Activated CD4-positive, alpha-beta T cell treated with anti-CD3 and anti-CD28 coated beads for 36 hours (primary cell): ENCODE results near the gene EMID1. TPM values are rescaled to one million over a fixed set of nuclear protein-coding genes. Genes with fewer than 3 reads are reported as not detected.
"Not testable (repeated sequence)": the region's sequence is repeated elsewhere in the genome, so short reads cannot be mapped to it uniquely, and the experiment has no call there.

Source experiments
- ATAC-seq: fragments of 200-7000 bp; cut with Tn5 transposase; one replicate; pipeline ENCODE4 v1.10.0; 2021; ENCODE audit warnings: mild to moderate bottlenecking, moderate library complexity
- CTCF ChIA-PET: fragments of 350-600 bp; sonication (Branson Sonifier 250); formaldehyde crosslinking; loops from one replicate; lab custom pipeline; 2021; ENCODE audit warnings: antibody characterized with exemption; lab: Charles Lee
- POLR2A ChIA-PET: fragments of 350-600 bp; sonication (Branson Sonifier 250); formaldehyde crosslinking; loops from one replicate; lab custom pipeline; 2021; ENCODE audit warnings: antibody characterized with exemption, inconsistent platforms; lab: Charles Lee
- DNase-seq: peaks from one replicate; pipeline ENCODE4 v3.0.0-alpha.2; 2020
- H3K27ac Mint-ChIP-seq: one replicate; pipeline ENCODE4 v1.8.0; 2021; ENCODE audit warnings: mixed read lengths
- H3K27me3 Mint-ChIP-seq: one replicate; pipeline ENCODE4 v1.8.0; 2021; ENCODE audit warnings: mixed read lengths
- H3K36me3 Mint-ChIP-seq: one replicate; pipeline ENCODE4 v1.8.0; 2021; ENCODE audit warnings: low read depth, mixed read lengths
- H3K4me1 Mint-ChIP-seq: one replicate; pipeline ENCODE4 v1.8.0; 2021; ENCODE audit warnings: mixed read lengths
- H3K4me3 Mint-ChIP-seq: one replicate; pipeline ENCODE4 v1.8.0; 2021; ENCODE audit warnings: mild to moderate bottlenecking, moderate library complexity, mixed read lengths
- H3K9me3 Mint-ChIP-seq: one replicate; pipeline ENCODE4 v1.8.0; 2021; ENCODE audit warnings: low read depth, mixed read lengths
- intact Hi-C, 2 experiments: fragments of 100-400 bp; cut with DNase I in 1 of 2; cut with micrococcal nuclease in 1 of 2; formaldehyde crosslinking; loops; one replicate each; pipeline versions ENCODE4 v1.14.2 to v1.15.1; 2022 to 2024; cut with DNase I, micrococcal nuclease
- total RNA-seq, 2 experiments: library from RNA; stranded (reverse); gene quantifications; one replicate each; pipeline ENCODE4 v1.2.3, GENCODE V29; 2021

The EMID1 gene
- total RNA-seq, 2 experiments from 2014 or later = not detected

- DNase-seq = peak; percentile 81
- no peaks in the 10 kb centered on the region for H3K4me1 Mint-ChIP-seq
- intact Hi-C loops = loop anchor here (1.0 to 2.0 kb wide), 5 partner anchors 92 to 646 kb away; no protein-coding TSS in a partner anchor
Observed at GRCh38 chr22:29245626-29246385, 40.1 kb downstream of the EMID1 start.

GRCh38 chr22:29247891-29248290 lies 42.2 kb downstream of the EMID1 start:
- H3K27me3 Mint-ChIP-seq, H3K36me3 Mint-ChIP-seq, H3K27ac Mint-ChIP-seq, DNase-seq, intact Hi-C loops, ATAC-seq, H3K4me3 Mint-ChIP-seq, H3K9me3 Mint-ChIP-seq, H3K4me1 Mint-ChIP-seq: not testable (repeated sequence)
- ChIA-PET POLR2A (interaction anchor here (0.6 kb wide), 1 partner anchor 733 kb away, joined by 3 read pairs; no protein-coding TSS in a partner anchor), CTCF (interaction anchor here (0.6 to 0.9 kb wide), 4 partner anchors 15 to 180 kb away, joined by 3 to 4 read pairs (median 3); partner anchors contain the start of gene KREMEN1)

More at GRCh38 chr22:29245626-29246385, 40.1 kb downstream of the EMID1 start:
- ChIA-PET CTCF (interaction anchor here (0.6 to 2.3 kb wide), 32 partner anchors 9 to 1252 kb away, joined by 3 to 19 read pairs (median 3); partner anchors contain the start of genes EMID1 and EWSR1), POLR2A (interaction anchor here (0.6 kb wide), 1 partner anchor 33 kb away, joined by 3 read pairs; no protein-coding TSS in a partner anchor)
- Mint-ChIP-seq H3K27ac (no peak overlapping the region), H3K27me3 (peaks cover 7% of the 10 kb centered on the region), H3K36me3 (no peaks in the 10 kb centered on the region), H3K4me3 (no peak overlapping the region), H3K9me3 (no peaks in the 10 kb centered on the region)
- ATAC-seq = peak; percentile 94

GRCh38 chr22:29251265-29251664 lies 45.6 kb downstream of the EMID1 start:
- Mint-ChIP-seq H3K9me3 (no peaks in the 10 kb centered on the region), H3K27me3 (no peaks in the 10 kb centered on the region), H3K4me1 (no peaks in the 10 kb centered on the region), H3K27ac (no peak overlapping the region), H3K36me3 (no peaks in the 10 kb centered on the region), H3K4me3 (no peak overlapping the region)
- CTCF ChIA-PET = interaction anchor here (0.7 to 1.3 kb wide), 2 partner anchors 97 to 179 kb away, joined by 3 to 4 read pairs; no protein-coding TSS in a partner anchor
- DNase-seq (no peak), ATAC-seq (no peak)
- POLR2A ChIA-PET = no interaction called here
- intact Hi-C loops = no loop called here

- ATAC-seq (no peak), DNase-seq (no peak)
- Mint-ChIP-seq H3K9me3 (no peaks in the 10 kb centered on the region), H3K27me3 (no peaks in the 10 kb centered on the region), H3K4me1 (no peaks in the 10 kb centered on the region), H3K36me3 (no peaks in the 10 kb centered on the region), H3K27ac (no peak overlapping the region), H3K4me3 (no peak overlapping the region)
- intact Hi-C loops = no loop called here
- ChIA-PET POLR2A (no interaction called here), CTCF (interaction anchor here (1.3 kb wide), 1 partner anchor 98 kb away, joined by 4 read pairs; no protein-coding TSS in a partner anchor)
Observed at GRCh38 chr22:29251981-29252911, 46.5 kb downstream of the EMID1 start.

- Mint-ChIP-seq H3K4me1 (no peaks in the 10 kb centered on the region), H3K27me3 (no peaks in the 10 kb centered on the region), H3K27ac (no peak overlapping the region), H3K9me3 (no peaks in the 10 kb centered on the region), H3K4me3 (no peak overlapping the region), H3K36me3 (no peaks in the 10 kb centered on the region)
- ChIA-PET POLR2A (no interaction called here), CTCF (interaction anchor here (2.0 kb wide), 1 partner anchor 8 kb away, joined by 10 read pairs; no protein-coding TSS in a partner anchor)
- DNase-seq = no peak
- intact Hi-C loops = no loop called here
- no peak for ATAC-seq
Observed at GRCh38 chr22:29253561-29254285, 48.0 kb downstream of the EMID1 start.

GRCh38 chr22:29254286-29254660 lies 48.6 kb downstream of the EMID1 start:
- no peak overlapping the region for H3K27ac Mint-ChIP-seq
- H3K4me3 Mint-ChIP-seq = no peak overlapping the region
- H3K36me3 Mint-ChIP-seq = no peaks in the 10 kb centered on the region
- DNase-seq = no peak
- ATAC-seq = no peak
- H3K4me1 Mint-ChIP-seq = no peaks in the 10 kb centered on the region
- intact Hi-C loops = no loop called here
- ChIA-PET POLR2A (no interaction called here), CTCF (interaction anchor here (2.0 kb wide), 1 partner anchor 9 kb away, joined by 10 read pairs; no protein-coding TSS in a partner anchor)
- H3K9me3 Mint-ChIP-seq = no peaks in the 10 kb centered on the region
- H3K27me3 Mint-ChIP-seq = no peaks in the 10 kb centered on the region

GRCh38 chr22:29255064-29255621 lies 49.4 kb downstream of the EMID1 start:
- intact Hi-C loops = no loop called here
- H3K4me3 Mint-ChIP-seq = no peak overlapping the region
- POLR2A ChIA-PET = interaction anchor here (0.9 kb wide), 1 partner anchor 433 kb away, joined by 4 read pairs; no protein-coding TSS in a partner anchor
- no peaks in the 10 kb centered on the region for H3K27me3 Mint-ChIP-seq
- H3K9me3 Mint-ChIP-seq = no peaks in the 10 kb centered on the region
- H3K4me1 Mint-ChIP-seq = no peaks in the 10 kb centered on the region
- DNase-seq = no peak
- H3K36me3 Mint-ChIP-seq = no peaks in the 10 kb centered on the region
- no peak overlapping the region for H3K27ac Mint-ChIP-seq
- CTCF ChIA-PET = interaction anchor here (2.0 kb wide), 1 partner anchor 10 kb away, joined by 10 read pairs; no protein-coding TSS in a partner anchor
- no peak for ATAC-seq

- ChIA-PET CTCF (interaction anchor here (1.5 kb wide), 1 partner anchor 11 kb away, joined by 4 read pairs; no protein-coding TSS in a partner anchor), POLR2A (interaction anchor here (0.7 kb wide), 1 partner anchor 428 kb away, joined by 3 read pairs; no protein-coding TSS in a partner anchor)
- no peaks in the 10 kb centered on the region for H3K27me3 Mint-ChIP-seq
- H3K27ac Mint-ChIP-seq = no peak overlapping the region
- no peaks in the 10 kb centered on the region for H3K9me3 Mint-ChIP-seq
- no peaks in the 10 kb centered on the region for H3K4me1 Mint-ChIP-seq
- H3K36me3 Mint-ChIP-seq = no peaks in the 10 kb centered on the region
- no peak overlapping the region for H3K4me3 Mint-ChIP-seq
- intact Hi-C loops = no loop called here
- ATAC-seq (no peak), DNase-seq (no peak)
Observed at GRCh38 chr22:29256606-29257325, 51.1 kb downstream of the EMID1 start.

- no peaks in the 10 kb centered on the region for H3K9me3 Mint-ChIP-seq
- ChIA-PET POLR2A (no interaction called here), CTCF (interaction anchor here (1.5 kb wide), 1 partner anchor 12 kb away, joined by 4 read pairs; no protein-coding TSS in a partner anchor)
- DNase-seq (no peak), ATAC-seq (no peak)
- H3K36me3 Mint-ChIP-seq = no peaks in the 10 kb centered on the region
- intact Hi-C loops = no loop called here
- H3K27me3 Mint-ChIP-seq = no peaks in the 10 kb centered on the region
- no peaks in the 10 kb centered on the region for H3K4me1 Mint-ChIP-seq
- no peak overlapping the region for H3K4me3 Mint-ChIP-seq
- H3K27ac Mint-ChIP-seq = no peak overlapping the region
Observed at GRCh38 chr22:29257751-29258181, 52.1 kb downstream of the EMID1 start.
